IMR-90 (cell line): ENCODE results near the gene IGF1R. TPM values are rescaled to one million over a fixed set of nuclear protein-coding genes. Genes with fewer than 3 reads are reported as not detected.

Source experiments
- ATAC-seq: fragments of 200-7000 bp; cut with Tn5 transposase; 2 replicates; pipeline ENCODE4 v1.9.1; 2020; ENCODE audit warnings: low read depth, mild to moderate bottlenecking, moderate library complexity
- BruUV-seq: library from RNA; stranded (reverse); fragments of 400-500 nt; replicated peaks from 2 replicates; lab custom pipeline; 2021; lab: Mats Ljungman, UMichigan
- CTCF ChIA-PET: fragments of 300-600 bp; formaldehyde crosslinking; extraction: SDS; loops from one replicate; lab custom pipeline; 2021; ENCODE audit warnings: antibody characterized with exemption; lab: Yijun Ruan, JAX
- POLR2A ChIA-PET: fragments of 300-600 bp; sonication (Branson Sonifier 250); formaldehyde crosslinking; loops from one replicate; lab custom pipeline; 2022; ENCODE audit warnings: antibody characterized with exemption; ENCODE audit not compliant: unreplicated experiment; lab: Charles Lee
- DNase-seq: peaks from one replicate; pipeline ENCODE4 v3.0.0; 2013
- H2AFZ ChIP-seq: replicated peaks from 2 replicates; pipeline ENCODE3; 2013; ENCODE audit warnings: low read length, mild to moderate bottlenecking; ENCODE audit not compliant: poor library complexity
- H2AK5ac ChIP-seq: 2 replicates; pipeline ENCODE4 v1.6.1; 2013; ENCODE audit warnings: low read depth, low read length, inconsistent platforms
- H2AK9ac ChIP-seq: replicated peaks from 2 replicates; pipeline ENCODE3; 2013; ENCODE audit warnings: mild to moderate bottlenecking, low read depth, low read length, moderate library complexity; ENCODE audit not compliant: poor library complexity
- H2BK120ac ChIP-seq: 2 replicates; pipeline ENCODE4 v1.6.1; 2013; ENCODE audit warnings: low read depth, low read length, inconsistent platforms
- H2BK15ac ChIP-seq: 3 replicates; pipeline ENCODE4 v1.6.1; 2013; ENCODE audit warnings: low read depth, low read length, inconsistent platforms
- H2BK20ac ChIP-seq: 2 replicates; pipeline ENCODE4 v1.6.1; 2013; ENCODE audit warnings: low read depth, mild to moderate bottlenecking, inconsistent platforms, low read length, moderate library complexity
- H2BK5ac ChIP-seq: 2 replicates; pipeline ENCODE4 v1.6.1; 2013; ENCODE audit warnings: mild to moderate bottlenecking, low read depth, low read length, inconsistent platforms; ENCODE audit not compliant: poor library complexity, severe bottlenecking
- H3K14ac ChIP-seq: replicated peaks from 2 replicates; pipeline ENCODE4 v1.6.1; 2013; ENCODE audit warnings: low read depth, low read length, inconsistent platforms
- H3K18ac ChIP-seq: 2 replicates; pipeline ENCODE4 v1.6.1; 2013; ENCODE audit warnings: low read depth, low read length, control low read depth
- H3K23ac ChIP-seq: 2 replicates; pipeline ENCODE4 v1.6.1; 2013; ENCODE audit warnings: low read depth, low read length, inconsistent platforms
- H3K27ac ChIP-seq: 2 replicates; pipeline ENCODE4 v1.5.1; 2013; ENCODE audit warnings: mild to moderate bottlenecking, control low read depth, low read length; ENCODE audit not compliant: insufficient read depth
- H3K27me3 ChIP-seq: 2 replicates; pipeline ENCODE4 v1.6.1; 2013; ENCODE audit warnings: low read length; ENCODE audit not compliant: control insufficient read depth, insufficient read depth
- H3K36me3 ChIP-seq: 2 replicates; pipeline ENCODE4 v1.6.1; 2013; ENCODE audit warnings: low read length, mixed read lengths; ENCODE audit not compliant: control insufficient read depth, insufficient read depth
- H3K4ac ChIP-seq: 2 replicates; pipeline ENCODE4 v1.6.1; 2013; ENCODE audit warnings: low read depth, low read length, inconsistent platforms
- H3K4me1 ChIP-seq: 2 replicates; pipeline ENCODE4 v1.6.1; 2013; ENCODE audit warnings: low read length, mixed read lengths; ENCODE audit not compliant: control insufficient read depth, insufficient read depth
- H3K4me2 ChIP-seq: 2 replicates; pipeline ENCODE4 v1.6.1; 2013; ENCODE audit warnings: low read depth, mild to moderate bottlenecking, control low read depth, low read length, moderate library complexity
- H3K4me3 ChIP-seq: 2 replicates; pipeline ENCODE4 v1.5.1; 2013; ENCODE audit warnings: low read depth, mild to moderate bottlenecking, control low read depth, low read length, moderate library complexity; ENCODE audit not compliant: insufficient read depth
- H3K56ac ChIP-seq: 2 replicates; pipeline ENCODE4 v1.6.1; 2013; ENCODE audit warnings: low read length, inconsistent platforms; ENCODE audit not compliant: insufficient read depth; ENCODE audit errors: extremely low read depth
- H3K79me1 ChIP-seq, 2 experiments: 2 replicates each; pipeline ENCODE4 v1.6.1; 2013; ENCODE audit warnings: low read length in 2 of 2, inconsistent platforms in 1 of 2, low read depth in 1 of 2
- H3K9ac ChIP-seq: 2 replicates; pipeline ENCODE4 v1.6.1; 2013; ENCODE audit warnings: low read depth, low read length, control low read depth
- H3K9me1 ChIP-seq: 2 replicates; pipeline ENCODE4 v1.6.1; 2013; ENCODE audit warnings: low read length, inconsistent platforms; ENCODE audit not compliant: insufficient read depth
- H3K9me3 ChIP-seq: 2 replicates; pipeline ENCODE4 v1.6.1; 2013; ENCODE audit warnings: low read length; ENCODE audit not compliant: control insufficient read depth, insufficient read depth
- H4K20me1 ChIP-seq: 2 replicates; pipeline ENCODE4 v1.6.1; 2013; ENCODE audit warnings: low read length, inconsistent platforms; ENCODE audit not compliant: insufficient read depth
- H4K5ac ChIP-seq: 2 replicates; pipeline ENCODE4 v1.6.1; 2013; ENCODE audit warnings: mild to moderate bottlenecking, low read depth, low read length, control low read depth
- H4K8ac ChIP-seq, 2 experiments: 2 replicates each; pipeline ENCODE4 v1.6.1; 2013; ENCODE audit warnings: low read depth in 2 of 2, low read length in 2 of 2, control low read depth in 1 of 2, inconsistent platforms in 1 of 2
- H4K91ac ChIP-seq: 2 replicates; pipeline ENCODE4 v1.6.1; 2013; ENCODE audit warnings: low read depth, low read length, inconsistent platforms; ENCODE audit not compliant: insufficient read depth
- BHLHE40 ChIP-seq: fragments of 150-350 bp; IDR thresholded peaks from 2 replicates; pipeline ENCODE4 v1.6.1; 2016; ENCODE audit warnings: mild to moderate bottlenecking, low read depth, low read length
- CEBPB ChIP-seq: IDR thresholded peaks from 2 replicates; pipeline ENCODE4 v1.6.1; 2012; ENCODE audit warnings: low read depth, low read length, improper control_type of control experiment
- CHD1 ChIP-seq: IDR thresholded peaks from 2 replicates; pipeline ENCODE4 v1.6.1; 2012; ENCODE audit warnings: low read depth, low read length, improper control_type of control experiment
- FOS ChIP-seq: fragments of 150-350 bp; IDR thresholded peaks from 2 replicates; pipeline ENCODE4 v1.6.1; 2016; ENCODE audit warnings: low read depth, low read length
- MAFK ChIP-seq: IDR thresholded peaks from 2 replicates; pipeline ENCODE4 v1.6.1; 2012; ENCODE audit warnings: low read depth, low read length, improper control_type of control experiment
- MAZ ChIP-seq: IDR thresholded peaks from 2 replicates; pipeline ENCODE4 v1.6.1; 2012; ENCODE audit warnings: low read depth, mild to moderate bottlenecking, low read length, improper control_type of control experiment, moderate library complexity, borderline replicate concordance
- MXI1 ChIP-seq: IDR thresholded peaks from 2 replicates; pipeline ENCODE4 v1.6.1; 2012; ENCODE audit warnings: low read depth, mild to moderate bottlenecking, low read length, moderate library complexity, borderline replicate concordance
- NFE2L2 ChIP-seq: fragments of 150-350 bp; IDR thresholded peaks from 2 replicates; pipeline ENCODE4 v1.6.1; 2016; ENCODE audit warnings: low read depth, mild to moderate bottlenecking, low read length
- POLR2A ChIP-seq: IDR thresholded peaks from 2 replicates; pipeline ENCODE4 v1.6.1; 2012; ENCODE audit warnings: mild to moderate bottlenecking, low read depth, low read length
- RAD21 ChIP-seq: IDR thresholded peaks from 2 replicates; pipeline ENCODE4 v1.6.1; 2012; ENCODE audit warnings: low read length, improper control_type of control experiment
- RCOR1 ChIP-seq: IDR thresholded peaks from 2 replicates; pipeline ENCODE4 v1.6.1; 2012; ENCODE audit warnings: mild to moderate bottlenecking, low read length, improper control_type of control experiment; ENCODE audit not compliant: insufficient replicate concordance
- RFX5 ChIP-seq: IDR thresholded peaks from 2 replicates; pipeline ENCODE4 v1.8.0; 2012; ENCODE audit warnings: low read depth, mild to moderate bottlenecking, low read length, moderate library complexity
- SMC3 ChIP-seq: fragments of 150-350 bp; IDR thresholded peaks from 2 replicates; pipeline ENCODE4 v1.6.1; 2016; ENCODE audit warnings: low read depth, mild to moderate bottlenecking, antibody characterized with exemption, low read length, moderate library complexity
- WGBS, 2 experiments: methylation state at CpG; one replicate each; pipeline versions ENCODE4 v1.1.5 to v1.1.7; 2013; ENCODE audit warnings: missing lambda C conversion rate in 2 of 2; ENCODE audit not compliant: insufficient read length in 1 of 2; ENCODE audit errors: extremely low coverage in 2 of 2; 5-methylcytosine and 5-hydroxymethylcytosine counted together
- dilution Hi-C: fragments of 300-500 bp; cut with HindIII; formaldehyde crosslinking; loops from one replicate; pipeline ENCODE4 v1.14.3; 2018; ENCODE audit warnings: low sequenced_read_pairs; ENCODE audit not compliant: unreplicated experiment
- in situ Hi-C: fragments of 300-500 bp; cut with MboI; formaldehyde crosslinking; loops from 3 replicates; pipeline ENCODE4 v1.14.3; 2019; ENCODE audit warnings: low sequenced_read_pairs, inconsistent platforms, mixed read lengths
- intact Hi-C: fragments of 100-400 bp; cut with micrococcal nuclease; formaldehyde crosslinking; loops from 2 replicates; pipeline ENCODE4 v1.10.0; 2022
- polyA plus RNA-seq, 3 experiments: library from polyadenylated mRNA; depleted of rRNA; stranded (reverse); fragments of >200 nt; gene quantifications; 2 replicates each; pipeline ENCODE4 v1.2.3, GENCODE V29; 2012; ENCODE audit warnings: low replicate concordance in 1 of 3
- total RNA-seq: library from RNA; depleted of rRNA; stranded (reverse); fragments of >200 nt; gene quantifications from 2 replicates; pipeline ENCODE4 v1.2.3, GENCODE V29; 2012
- TF ChIP-seq, protein P1 (sequence below): conservative IDR thresholded peaks from 2 replicates; pipeline ENCODE4 v1.5.1; 2012; ENCODE audit warnings: mild to moderate bottlenecking, low read depth, low read length, improper control_type of control experiment
- TF ChIP-seq, protein P2 (sequence below): fragments of 150-350 bp; IDR thresholded peaks from 2 replicates; pipeline ENCODE4 v1.6.1; 2017; ENCODE audit warnings: mild to moderate bottlenecking, antibody characterized with exemption, low read length, low read depth
- TF ChIP-seq, protein P3 (sequence below): fragments of 150-350 bp; IDR thresholded peaks from 2 replicates; pipeline ENCODE4 v1.6.1; 2016; ENCODE audit warnings: low read depth, mild to moderate bottlenecking, low read length, moderate library complexity, borderline replicate concordance

The IGF1R gene
- total and polyA plus RNA-seq, 2 of the 4 experiments (the other 2 are of a cell fraction) = 24.0 to 24.9 TPM

DNA sequence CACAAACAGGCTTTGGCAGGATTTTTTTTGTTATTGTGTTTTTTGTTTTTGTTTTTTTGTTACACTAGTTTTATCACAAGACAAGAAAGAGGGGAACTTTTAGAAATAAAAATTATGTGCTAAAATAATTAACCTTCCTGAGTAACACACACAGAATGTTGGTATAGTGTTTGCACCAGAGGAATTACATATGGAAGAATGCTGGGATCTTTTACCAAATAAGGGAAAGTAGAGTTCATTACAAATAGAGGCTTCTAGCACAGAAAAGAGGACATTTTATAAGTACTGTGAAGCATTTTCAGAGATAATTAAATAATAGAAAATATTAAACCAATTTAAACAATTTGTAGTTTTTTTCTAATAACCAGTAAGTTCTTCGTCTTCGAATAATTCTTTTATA, 116.0 kb downstream of the IGF1R start:
- peaks cover 26 to 84% of the 10 kb centered on the region in 2 experiments for H3K79me1 ChIP-seq
- POLR2A ChIA-PET = no interaction called here
- H2BK15ac ChIP-seq = no peak overlapping the region
- DNase-seq = no peak
- H3K9me1 ChIP-seq = peaks cover 30% of the 10 kb centered on the region
- TF ChIP-seq CEBPB (no peak), MAZ (no peak), RCOR1 (no peak), MXI1 (no peak), RFX5 (no peak), BHLHE40 (no peak), SMC3 (no peak), POLR2A (no peak), MAFK (no peak), RAD21 (no peak), CHD1 (no peak), NFE2L2 (no peak), FOS (no peak)
- TF ChIP-seq, protein P1, sequence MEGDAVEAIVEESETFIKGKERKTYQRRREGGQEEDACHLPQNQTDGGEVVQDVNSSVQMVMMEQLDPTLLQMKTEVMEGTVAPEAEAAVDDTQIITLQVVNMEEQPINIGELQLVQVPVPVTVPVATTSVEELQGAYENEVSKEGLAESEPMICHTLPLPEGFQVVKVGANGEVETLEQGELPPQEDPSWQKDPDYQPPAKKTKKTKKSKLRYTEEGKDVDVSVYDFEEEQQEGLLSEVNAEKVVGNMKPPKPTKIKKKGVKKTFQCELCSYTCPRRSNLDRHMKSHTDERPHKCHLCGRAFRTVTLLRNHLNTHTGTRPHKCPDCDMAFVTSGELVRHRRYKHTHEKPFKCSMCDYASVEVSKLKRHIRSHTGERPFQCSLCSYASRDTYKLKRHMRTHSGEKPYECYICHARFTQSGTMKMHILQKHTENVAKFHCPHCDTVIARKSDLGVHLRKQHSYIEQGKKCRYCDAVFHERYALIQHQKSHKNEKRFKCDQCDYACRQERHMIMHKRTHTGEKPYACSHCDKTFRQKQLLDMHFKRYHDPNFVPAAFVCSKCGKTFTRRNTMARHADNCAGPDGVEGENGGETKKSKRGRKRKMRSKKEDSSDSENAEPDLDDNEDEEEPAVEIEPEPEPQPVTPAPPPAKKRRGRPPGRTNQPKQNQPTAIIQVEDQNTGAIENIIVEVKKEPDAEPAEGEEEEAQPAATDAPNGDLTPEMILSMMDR = no peak
- TF ChIP-seq, protein P2, sequence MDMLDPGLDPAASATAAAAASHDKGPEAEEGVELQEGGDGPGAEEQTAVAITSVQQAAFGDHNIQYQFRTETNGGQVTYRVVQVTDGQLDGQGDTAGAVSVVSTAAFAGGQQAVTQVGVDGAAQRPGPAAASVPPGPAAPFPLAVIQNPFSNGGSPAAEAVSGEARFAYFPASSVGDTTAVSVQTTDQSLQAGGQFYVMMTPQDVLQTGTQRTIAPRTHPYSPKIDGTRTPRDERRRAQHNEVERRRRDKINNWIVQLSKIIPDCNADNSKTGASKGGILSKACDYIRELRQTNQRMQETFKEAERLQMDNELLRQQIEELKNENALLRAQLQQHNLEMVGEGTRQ = no peak
- TF ChIP-seq, protein P3, sequence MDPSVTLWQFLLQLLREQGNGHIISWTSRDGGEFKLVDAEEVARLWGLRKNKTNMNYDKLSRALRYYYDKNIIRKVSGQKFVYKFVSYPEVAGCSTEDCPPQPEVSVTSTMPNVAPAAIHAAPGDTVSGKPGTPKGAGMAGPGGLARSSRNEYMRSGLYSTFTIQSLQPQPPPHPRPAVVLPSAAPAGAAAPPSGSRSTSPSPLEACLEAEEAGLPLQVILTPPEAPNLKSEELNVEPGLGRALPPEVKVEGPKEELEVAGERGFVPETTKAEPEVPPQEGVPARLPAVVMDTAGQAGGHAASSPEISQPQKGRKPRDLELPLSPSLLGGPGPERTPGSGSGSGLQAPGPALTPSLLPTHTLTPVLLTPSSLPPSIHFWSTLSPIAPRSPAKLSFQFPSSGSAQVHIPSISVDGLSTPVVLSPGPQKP = no peak
- no peak overlapping the region for H2AK9ac ChIP-seq
- no peaks in the 10 kb centered on the region for H3K9me3 ChIP-seq
- H3K23ac ChIP-seq = no peak overlapping the region
- dilution Hi-C loops (no loop called here), in situ Hi-C loops (no loop called here), intact Hi-C loops (no loop called here)
- no peak overlapping the region for H2BK20ac ChIP-seq
- H2BK120ac ChIP-seq = no peak overlapping the region
- peaks cover 22% of the 10 kb centered on the region for H3K4me1 ChIP-seq
- no peak overlapping the region for H3K9ac ChIP-seq
- H2BK5ac ChIP-seq = no peak overlapping the region
- no peak overlapping the region for H3K4ac ChIP-seq
- H3K18ac ChIP-seq = no peak overlapping the region
- H2AK5ac ChIP-seq = no peak overlapping the region
- H4K5ac ChIP-seq = no peak overlapping the region
- no peak overlapping the region for H4K8ac ChIP-seq
- H3K4me3 ChIP-seq = no peak overlapping the region
- H3K4me2 ChIP-seq = no peak overlapping the region
- no peak overlapping the region for H4K91ac ChIP-seq
- CTCF ChIA-PET = no interaction called here
- H3K56ac ChIP-seq = no peak overlapping the region
- WGBS, 2 experiments = no CpG with 5 or more reads among the region's 2 CpGs
- no TSS peak for BruUV-seq
- no peak overlapping the region for H3K14ac ChIP-seq
- no peak overlapping the region for H2AFZ ChIP-seq
- peaks cover 78% of the 10 kb centered on the region for H4K20me1 ChIP-seq
- no peaks in the 10 kb centered on the region; the same call in 1 of the 2 replicates for H3K36me3 ChIP-seq
- H3K27me3 ChIP-seq = no peaks in the 10 kb centered on the region
- no peak for ATAC-seq
- H3K27ac ChIP-seq = no peak overlapping the region
